Stimulated activated CD4-positive, alpha-beta T cell treated with anti-CD3 and anti-CD28 coated beads, Interleukin-2, amount 100 ng/mL, for 4 hours (primary cell): ENCODE data around the gene NEK10.

ENCODE experiments used
- DNase-seq: peaks from one replicate; pipeline ENCODE4 v3.0.0-alpha.2; 2020; ENCODE audit warnings: low read depth

The NEK10 gene

GRCh38 chr3:27228805-27229204, 140.4 kb downstream of the NEK10 start:
- no peak for DNase-seq

GRCh38 chr3:27224197-27224596, 145.0 kb downstream of the NEK10 start:
- DNase-seq: no peak

GRCh38 chr3:27221264-27221932, 147.8 kb downstream of the NEK10 start:
- no peak for DNase-seq

GRCh38 chr3:27220166-27220565, 149.0 kb downstream of the NEK10 start:
- no peak for DNase-seq

GRCh38 chr3:27219127-27219845, 149.9 kb downstream of the NEK10 start:
- no peak for DNase-seq

GRCh38 chr3:27216955-27217552, 152.1 kb downstream of the NEK10 start:
- DNase-seq: no peak

GRCh38 chr3:27216295-27216855, 152.8 kb downstream of the NEK10 start:
- no peak for DNase-seq

GRCh38 chr3:27213450-27213849, 155.7 kb downstream of the NEK10 start:
- no peak for DNase-seq

- DNase-seq: no peak
Measured at GRCh38 chr3:27209617-27210264, 159.4 kb downstream of the NEK10 start.

GRCh38 chr3:27208961-27209616, 160.1 kb downstream of the NEK10 start:
- DNase-seq: no peak

- no peak for DNase-seq
Measured at GRCh38 chr3:27202959-27203358, 166.2 kb downstream of the NEK10 start.

GRCh38 chr3:27201492-27201891, 167.7 kb downstream of the NEK10 start:
- no peak for DNase-seq

GRCh38 chr3:27200721-27201489, 168.3 kb downstream of the NEK10 start:
- DNase-seq: no peak

GRCh38 chr3:27194861-27195483, 174.2 kb downstream of the NEK10 start:
- no peak for DNase-seq

GRCh38 chr3:27193056-27193455, 176.1 kb downstream of the NEK10 start:
- no peak for DNase-seq

- no peak for DNase-seq
Measured at GRCh38 chr3:27186013-27186412, 183.2 kb downstream of the NEK10 start.

GRCh38 chr3:27185231-27185989, 183.8 kb downstream of the NEK10 start:
- no peak for DNase-seq

- DNase-seq: no peak
Measured at GRCh38 chr3:27184261-27184660, 184.9 kb downstream of the NEK10 start.

- no peak for DNase-seq
Measured at GRCh38 chr3:27176256-27176655, 192.9 kb downstream of the NEK10 start.

GRCh38 chr3:27174530-27174929, 194.7 kb downstream of the NEK10 start:
- no peak for DNase-seq
